ENCODE data around the gene SCTR.

SCTR gene

DNA sequence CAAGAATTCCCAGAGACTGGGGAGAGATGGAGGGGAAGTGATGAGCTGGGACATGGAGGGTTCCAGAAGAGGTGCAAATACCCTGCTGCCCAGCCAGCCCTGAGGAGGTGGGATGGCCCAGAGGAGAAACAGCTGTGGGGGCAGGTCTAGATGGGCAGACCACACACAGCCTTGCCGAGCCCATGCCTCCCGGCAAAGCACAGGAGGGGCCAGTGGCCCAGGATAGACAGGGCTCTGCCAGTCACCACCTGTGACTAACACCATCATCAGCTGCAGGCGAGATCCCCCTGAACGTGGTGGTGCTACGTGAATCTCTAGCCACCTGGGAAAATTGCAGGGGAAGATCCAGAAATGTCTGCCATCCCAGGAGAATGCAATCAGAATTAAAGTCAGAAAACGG is 39.4 kb downstream of the SCTR start:
- peak; percentile 11; the same call in 1 of the 3 replicates for ATAC-seq

GRCh38 chr2:119483896-119484718 is 40.2 kb downstream of the SCTR start:
- ATAC-seq, result no peak
- no peak for TF ChIP-seq BACH2 (CRISPR knock-in tag; IDR thresholded peaks at IDR 0.05; ENCODE audit: borderline replicate concordance)

More for the DNA sequence above, 39.4 kb downstream of the SCTR start:
- TF ChIP-seq ZNF8 (CRISPR knock-in tag; IDR thresholded peaks at IDR 0.05) (no peak), ZC3H10 (CRISPR knock-in tag; IDR thresholded peaks at IDR 0.05) (no peak), CREB5 (CRISPR knock-in tag; IDR thresholded peaks at IDR 0.05; ENCODE audit: low read depth) (no peak), PPARA (CRISPR knock-in tag; IDR thresholded peaks at IDR 0.05; ENCODE audit: borderline replicate concordance) (no peak), GLIS3 (CRISPR knock-in tag; IDR thresholded peaks at IDR 0.05) (no peak), ZFP30 (CRISPR knock-in tag; IDR thresholded peaks at IDR 0.05) (no peak), ZNF565 (CRISPR knock-in tag; conservative IDR thresholded peaks at IDR 0.05; ENCODE audit: low read depth) (no peak), RARB (CRISPR knock-in tag; IDR thresholded peaks at IDR 0.05) (no peak), ISL1 (CRISPR knock-in tag; IDR thresholded peaks at IDR 0.05) (no peak), ZFP3 (CRISPR knock-in tag; IDR thresholded peaks at IDR 0.05) (no peak), OSR1 (CRISPR knock-in tag; IDR thresholded peaks at IDR 0.05) (no peak), CSRNP3 (CRISPR knock-in tag; IDR thresholded peaks at IDR 0.05) (no peak), ARNTL (CRISPR knock-in tag; IDR thresholded peaks at IDR 0.05; ENCODE audit: borderline replicate concordance, low read depth) (no peak), ZNF70 (CRISPR knock-in tag; IDR thresholded peaks at IDR 0.05) (no peak), ESRRG (CRISPR knock-in tag; IDR thresholded peaks at IDR 0.05) (no peak), CSDC2 (CRISPR knock-in tag; IDR thresholded peaks at IDR 0.05) (no peak)
- TF ChIP-seq, protein P1, sequence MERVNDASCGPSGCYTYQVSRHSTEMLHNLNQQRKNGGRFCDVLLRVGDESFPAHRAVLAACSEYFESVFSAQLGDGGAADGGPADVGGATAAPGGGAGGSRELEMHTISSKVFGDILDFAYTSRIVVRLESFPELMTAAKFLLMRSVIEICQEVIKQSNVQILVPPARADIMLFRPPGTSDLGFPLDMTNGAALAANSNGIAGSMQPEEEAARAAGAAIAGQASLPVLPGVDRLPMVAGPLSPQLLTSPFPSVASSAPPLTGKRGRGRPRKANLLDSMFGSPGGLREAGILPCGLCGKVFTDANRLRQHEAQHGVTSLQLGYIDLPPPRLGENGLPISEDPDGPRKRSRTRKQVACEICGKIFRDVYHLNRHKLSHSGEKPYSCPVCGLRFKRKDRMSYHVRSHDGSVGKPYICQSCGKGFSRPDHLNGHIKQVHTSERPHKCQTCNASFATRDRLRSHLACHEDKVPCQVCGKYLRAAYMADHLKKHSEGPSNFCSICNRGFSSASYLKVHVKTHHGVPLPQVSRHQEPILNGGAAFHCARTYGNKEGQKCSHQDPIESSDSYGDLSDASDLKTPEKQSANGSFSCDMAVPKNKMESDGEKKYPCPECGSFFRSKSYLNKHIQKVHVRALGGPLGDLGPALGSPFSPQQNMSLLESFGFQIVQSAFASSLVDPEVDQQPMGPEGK (CRISPR knock-in tag; IDR thresholded peaks at IDR 0.05; ENCODE audit: borderline replicate concordance), result no peak
- TF ChIP-seq, protein P2, sequence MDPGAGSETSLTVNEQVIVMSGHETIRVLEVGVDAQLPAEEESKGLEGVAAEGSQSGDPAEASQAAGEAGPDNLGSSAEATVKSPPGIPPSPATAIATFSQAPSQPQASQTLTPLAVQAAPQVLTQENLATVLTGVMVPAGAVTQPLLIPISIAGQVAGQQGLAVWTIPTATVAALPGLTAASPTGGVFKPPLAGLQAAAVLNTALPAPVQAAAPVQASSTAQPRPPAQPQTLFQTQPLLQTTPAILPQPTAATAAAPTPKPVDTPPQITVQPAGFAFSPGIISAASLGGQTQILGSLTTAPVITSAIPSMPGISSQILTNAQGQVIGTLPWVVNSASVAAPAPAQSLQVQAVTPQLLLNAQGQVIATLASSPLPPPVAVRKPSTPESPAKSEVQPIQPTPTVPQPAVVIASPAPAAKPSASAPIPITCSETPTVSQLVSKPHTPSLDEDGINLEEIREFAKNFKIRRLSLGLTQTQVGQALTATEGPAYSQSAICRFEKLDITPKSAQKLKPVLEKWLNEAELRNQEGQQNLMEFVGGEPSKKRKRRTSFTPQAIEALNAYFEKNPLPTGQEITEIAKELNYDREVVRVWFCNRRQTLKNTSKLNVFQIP (CRISPR knock-in tag; IDR thresholded peaks at IDR 0.05; ENCODE audit: borderline replicate concordance, low read depth), result no peak

- ATAC-seq, result no peak; the same call in 2 of the 3 replicates
- TF ChIP-seq ZNF565 (CRISPR knock-in tag; conservative IDR thresholded peaks at IDR 0.05; ENCODE audit: low read depth) (no peak), TOX (CRISPR knock-in tag; IDR thresholded peaks at IDR 0.05; ENCODE audit: borderline replicate concordance) (no peak), OSR1 (CRISPR knock-in tag; IDR thresholded peaks at IDR 0.05) (no peak), CSRNP3 (CRISPR knock-in tag; IDR thresholded peaks at IDR 0.05) (no peak), ZC3H10 (CRISPR knock-in tag; IDR thresholded peaks at IDR 0.05) (no peak), ZNF70 (CRISPR knock-in tag; IDR thresholded peaks at IDR 0.05) (no peak)
- TF ChIP-seq, protein P2 (CRISPR knock-in tag; IDR thresholded peaks at IDR 0.05; ENCODE audit: borderline replicate concordance, low read depth), result no peak
These were observed 40.9 kb downstream of the SCTR start for GRCh38 chr2:119483395-119483753.

Measured in SK-N-SH treated with all-trans-retinoic acid at 6 μM for 48 hours (cell line).